ENCODE data around the gene GRIPAP1.

Gene GRIPAP1

DNA sequence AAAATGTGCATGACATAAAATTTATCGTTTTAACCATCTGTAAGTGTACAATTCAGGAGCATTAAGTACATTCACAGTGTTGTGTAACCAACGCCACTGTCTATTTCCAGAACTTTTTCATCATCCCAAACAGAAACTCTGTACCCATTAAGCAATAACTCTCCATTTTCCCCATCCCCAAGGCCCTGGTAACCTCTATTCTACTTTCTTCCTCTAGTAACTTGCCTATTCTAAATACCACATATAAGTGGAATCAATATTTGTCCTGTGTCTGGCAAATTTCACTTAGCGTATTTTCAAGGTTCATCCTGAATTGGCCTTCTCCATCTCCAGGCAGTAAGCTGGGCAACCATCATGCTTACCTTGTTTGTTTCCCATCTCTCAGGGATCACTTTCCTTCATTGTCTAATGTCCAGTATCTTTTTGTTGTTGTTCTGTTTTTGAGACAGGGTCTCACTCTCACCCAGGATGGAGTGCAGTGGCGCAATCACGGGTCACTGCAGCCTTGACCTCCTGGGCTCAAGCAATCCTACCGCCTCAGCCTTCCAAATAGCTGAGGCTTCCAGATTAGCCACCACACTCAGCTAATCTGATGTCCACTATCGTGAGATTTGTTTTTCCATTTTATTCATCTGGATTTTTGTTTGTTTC, 17.7 kb upstream of the GRIPAP1 start:
- Histone ChIP-seq H3K4me1 (no peaks in the 10 kb centered on the region), H3K36me3 (no peaks in the 10 kb centered on the region), H3K4me3 (ENCODE audit: low read depth, low read length) (no peak overlapping the region), H3K27me3 (no peaks in the 10 kb centered on the region), H3K9me3 (no peaks in the 10 kb centered on the region)
- DNase-seq: no peak
- TF ChIP-seq, protein P1, sequence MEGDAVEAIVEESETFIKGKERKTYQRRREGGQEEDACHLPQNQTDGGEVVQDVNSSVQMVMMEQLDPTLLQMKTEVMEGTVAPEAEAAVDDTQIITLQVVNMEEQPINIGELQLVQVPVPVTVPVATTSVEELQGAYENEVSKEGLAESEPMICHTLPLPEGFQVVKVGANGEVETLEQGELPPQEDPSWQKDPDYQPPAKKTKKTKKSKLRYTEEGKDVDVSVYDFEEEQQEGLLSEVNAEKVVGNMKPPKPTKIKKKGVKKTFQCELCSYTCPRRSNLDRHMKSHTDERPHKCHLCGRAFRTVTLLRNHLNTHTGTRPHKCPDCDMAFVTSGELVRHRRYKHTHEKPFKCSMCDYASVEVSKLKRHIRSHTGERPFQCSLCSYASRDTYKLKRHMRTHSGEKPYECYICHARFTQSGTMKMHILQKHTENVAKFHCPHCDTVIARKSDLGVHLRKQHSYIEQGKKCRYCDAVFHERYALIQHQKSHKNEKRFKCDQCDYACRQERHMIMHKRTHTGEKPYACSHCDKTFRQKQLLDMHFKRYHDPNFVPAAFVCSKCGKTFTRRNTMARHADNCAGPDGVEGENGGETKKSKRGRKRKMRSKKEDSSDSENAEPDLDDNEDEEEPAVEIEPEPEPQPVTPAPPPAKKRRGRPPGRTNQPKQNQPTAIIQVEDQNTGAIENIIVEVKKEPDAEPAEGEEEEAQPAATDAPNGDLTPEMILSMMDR (IDR thresholded peaks at IDR 0.05; ENCODE audit: low read depth, low read length): no peak

DNA sequence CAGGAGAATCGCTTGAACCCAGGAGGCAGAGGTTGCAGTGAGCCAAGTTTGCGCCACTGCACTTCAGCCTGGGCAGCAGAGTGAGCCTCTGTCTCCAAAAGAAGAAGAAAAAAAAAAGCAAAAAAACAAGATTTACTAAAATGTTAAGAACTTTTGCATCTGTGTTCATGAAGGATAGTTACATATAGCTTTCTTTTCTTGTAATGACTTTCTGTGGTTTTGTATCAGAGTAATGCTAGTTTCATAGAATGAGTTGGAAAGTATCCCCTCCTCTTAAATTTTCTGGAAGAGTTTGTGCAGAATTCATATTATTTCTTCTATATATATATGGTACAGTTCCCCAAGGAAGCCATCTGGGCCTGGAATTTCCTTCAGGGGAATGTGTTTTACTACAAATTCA, 17.0 kb upstream of the GRIPAP1 start:
- H3K27me3 ChIP-seq: no peaks in the 10 kb centered on the region
- no peak overlapping the region for H3K4me3 ChIP-seq (ENCODE audit: low read depth, low read length)
- H3K9me3 ChIP-seq: no peaks in the 10 kb centered on the region
- no peak for DNase-seq
- H3K36me3 ChIP-seq: no peaks in the 10 kb centered on the region
- no peaks in the 10 kb centered on the region for H3K4me1 ChIP-seq
- TF ChIP-seq, protein P1 (IDR thresholded peaks at IDR 0.05; ENCODE audit: low read depth, low read length): no peak

DNA sequence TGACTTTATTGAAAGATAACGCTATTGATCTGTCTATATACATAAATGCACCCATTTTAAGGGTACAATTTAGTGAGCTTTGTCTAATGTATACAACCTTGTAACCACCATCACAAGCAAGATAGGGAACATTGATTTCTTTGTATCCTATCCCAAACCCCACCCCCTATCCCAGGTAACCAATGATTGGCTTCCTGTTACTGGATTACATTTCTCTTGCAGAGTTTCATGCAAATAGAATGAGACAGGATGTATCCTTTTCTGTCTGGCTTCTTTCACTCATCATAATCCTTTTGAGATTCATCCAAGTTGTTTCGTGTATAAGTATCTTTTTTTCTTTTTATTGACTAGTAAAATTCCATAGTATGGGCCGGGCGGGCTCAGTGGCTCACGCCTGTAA, 1.6 kb upstream of the GRIPAP1 start:
- Histone ChIP-seq H3K4me1 (no peaks in the 10 kb centered on the region), H3K9me3 (no peaks in the 10 kb centered on the region), H3K36me3 (no peaks in the 10 kb centered on the region), H3K4me3 (ENCODE audit: low read depth, low read length) (no peak overlapping the region), H3K27me3 (no peaks in the 10 kb centered on the region)
- TF ChIP-seq, protein P1 (IDR thresholded peaks at IDR 0.05; ENCODE audit: low read depth, low read length): no peak
- no peak for DNase-seq

DNA sequence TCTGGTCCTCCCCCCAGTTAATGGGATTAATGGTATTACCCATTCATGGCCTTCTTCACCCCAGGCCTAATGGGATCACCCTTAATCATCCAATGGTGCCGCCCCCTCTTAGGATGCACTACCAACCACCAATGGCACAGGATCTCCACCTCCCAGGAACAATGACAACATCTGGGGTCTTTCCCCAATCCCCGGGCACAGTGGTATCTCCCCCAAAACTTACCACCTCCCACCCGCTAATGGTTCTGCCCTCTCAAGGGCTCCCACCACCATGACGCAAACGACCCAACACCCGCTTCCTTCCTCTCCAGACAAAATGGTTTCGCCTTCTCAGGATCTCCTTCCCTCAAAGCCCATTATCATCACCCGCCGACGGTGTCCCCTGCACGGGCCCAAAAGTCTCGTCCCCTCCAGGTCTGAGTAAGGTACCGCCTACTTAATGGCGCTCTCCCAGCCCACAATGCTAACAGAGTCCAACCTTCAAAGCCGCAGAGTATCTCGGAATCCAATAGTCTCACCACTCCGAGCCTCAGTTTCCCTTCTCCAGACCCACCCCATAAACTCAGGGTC, 458 bp downstream of the GRIPAP1 start:
- H3K4me1 ChIP-seq: no peaks in the 10 kb centered on the region
- TF ChIP-seq, protein P1 (IDR thresholded peaks at IDR 0.05; ENCODE audit: low read depth, low read length): no peak
- H3K4me3 ChIP-seq (ENCODE audit: low read depth, low read length): peak overlapping the region; percentile 94
- peak; percentile 29 for DNase-seq
- no peaks in the 10 kb centered on the region for H3K9me3 ChIP-seq
- no peaks in the 10 kb centered on the region for H3K27me3 ChIP-seq
- 0 out of 2 replicates have a peak, but pooled peaks cover 3% of the 10 kb centered on the region for H3K36me3 ChIP-seq

DNA sequence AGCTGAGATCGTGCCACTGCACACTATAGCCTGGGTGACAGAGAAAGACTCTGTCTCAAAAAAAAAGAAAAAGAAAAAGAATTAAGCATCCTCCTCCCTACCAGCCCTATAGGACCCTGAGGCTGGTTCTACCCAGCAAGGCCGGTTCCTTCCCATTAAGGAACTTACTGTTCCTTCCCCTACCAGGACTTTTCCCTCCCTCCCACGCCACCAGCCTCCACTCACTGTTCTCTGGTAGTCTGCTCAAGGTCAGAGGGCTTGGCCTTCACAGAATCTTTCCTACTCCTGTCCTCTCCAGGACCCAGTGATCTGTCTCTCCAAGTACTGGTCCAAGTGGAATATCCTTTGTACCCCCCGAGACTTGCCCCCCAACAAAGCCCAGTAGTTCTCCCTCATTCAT, 1.4 kb downstream of the GRIPAP1 start:
- TF ChIP-seq, protein P1 (IDR thresholded peaks at IDR 0.05; ENCODE audit: low read depth, low read length): no peak
- Histone ChIP-seq H3K4me3 (ENCODE audit: low read depth, low read length) (no peak overlapping the region), H3K36me3 (0 out of 2 replicates have a peak, but pooled peaks cover 3% of the 10 kb centered on the region), H3K4me1 (no peaks in the 10 kb centered on the region), H3K27me3 (no peaks in the 10 kb centered on the region), H3K9me3 (no peaks in the 10 kb centered on the region)
- no peak for DNase-seq

GRCh38 chrX:48999030-48999429, 3.0 kb downstream of the GRIPAP1 start:
- DNase-seq: no peak
- Histone ChIP-seq H3K9me3 (no peaks in the 10 kb centered on the region), H3K4me3 (ENCODE audit: low read depth, low read length) (no peak overlapping the region), H3K4me1 (no peaks in the 10 kb centered on the region), H3K27me3 (no peaks in the 10 kb centered on the region), H3K36me3 (0 out of 2 replicates have a peak, but pooled peaks cover 3% of the 10 kb centered on the region)
- TF ChIP-seq, protein P1 (IDR thresholded peaks at IDR 0.05; ENCODE audit: low read depth, low read length): no peak
